ENCODE results near the gene EBF3.

DNA sequence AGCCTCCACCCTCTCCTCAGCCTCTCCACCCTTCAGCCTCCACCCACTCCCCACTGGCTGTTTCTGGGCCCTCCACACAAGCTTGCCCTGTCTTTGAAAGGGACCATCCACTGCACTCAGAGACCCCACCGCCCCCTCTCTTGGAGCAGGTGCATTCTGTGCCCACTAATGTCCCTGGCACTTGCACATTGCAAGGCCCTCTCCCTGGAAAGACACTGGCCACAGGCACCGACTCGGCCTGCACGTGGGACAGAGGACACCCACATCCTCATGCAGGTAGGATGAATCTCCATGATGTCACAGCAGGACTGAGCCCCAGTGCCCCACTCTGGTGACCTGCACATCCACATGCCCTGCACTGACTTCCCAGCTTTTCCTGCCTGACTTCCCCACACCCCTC is 36.8 kb upstream of the EBF3 start:
- TF ChIP-seq, protein P1, sequence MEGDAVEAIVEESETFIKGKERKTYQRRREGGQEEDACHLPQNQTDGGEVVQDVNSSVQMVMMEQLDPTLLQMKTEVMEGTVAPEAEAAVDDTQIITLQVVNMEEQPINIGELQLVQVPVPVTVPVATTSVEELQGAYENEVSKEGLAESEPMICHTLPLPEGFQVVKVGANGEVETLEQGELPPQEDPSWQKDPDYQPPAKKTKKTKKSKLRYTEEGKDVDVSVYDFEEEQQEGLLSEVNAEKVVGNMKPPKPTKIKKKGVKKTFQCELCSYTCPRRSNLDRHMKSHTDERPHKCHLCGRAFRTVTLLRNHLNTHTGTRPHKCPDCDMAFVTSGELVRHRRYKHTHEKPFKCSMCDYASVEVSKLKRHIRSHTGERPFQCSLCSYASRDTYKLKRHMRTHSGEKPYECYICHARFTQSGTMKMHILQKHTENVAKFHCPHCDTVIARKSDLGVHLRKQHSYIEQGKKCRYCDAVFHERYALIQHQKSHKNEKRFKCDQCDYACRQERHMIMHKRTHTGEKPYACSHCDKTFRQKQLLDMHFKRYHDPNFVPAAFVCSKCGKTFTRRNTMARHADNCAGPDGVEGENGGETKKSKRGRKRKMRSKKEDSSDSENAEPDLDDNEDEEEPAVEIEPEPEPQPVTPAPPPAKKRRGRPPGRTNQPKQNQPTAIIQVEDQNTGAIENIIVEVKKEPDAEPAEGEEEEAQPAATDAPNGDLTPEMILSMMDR (IDR thresholded peaks at IDR 0.05): no peak
- no peak for TF ChIP-seq POLR2A (IDR thresholded peaks at IDR 0.05)
